RWPE2 (cell line): Measurements from ENCODE around the gene FARP2.

Experiments used
- ATAC-seq: fragments of 200-7000 bp; cut with Tn5 transposase; 3 replicates; pipeline ENCODE4 v1.9.1; 2021; ENCODE audit warnings: low read depth
- DNase-seq: peaks from one replicate; pipeline ENCODE4 v3.0.0-alpha.2; 2020; ENCODE audit warnings: low spot score
- H3K27ac ChIP-seq: fragments of 450-650 bp; 2 replicates; pipeline ENCODE4 v1.5.1; 2017; ENCODE audit warnings: mild to moderate bottlenecking; ENCODE audit not compliant: poor library complexity, severe bottlenecking
- H3K27me3 ChIP-seq: fragments of 250-450 bp; sonication (Bioruptor Pico); 2 replicates; pipeline ENCODE4 v1.5.1; 2021; ENCODE audit warnings: mild to moderate bottlenecking, moderate library complexity; ENCODE audit not compliant: insufficient read depth, poor library complexity, severe bottlenecking
- H3K36me3 ChIP-seq: fragments of 250-450 bp; sonication (Bioruptor Pico); 2 replicates; pipeline ENCODE4 v1.5.1; 2020; ENCODE audit warnings: low read depth, mild to moderate bottlenecking, moderate library complexity
- H3K4me1 ChIP-seq: fragments of 250-450 bp; sonication (Bioruptor Pico); 2 replicates; pipeline ENCODE4 v1.5.1; 2021; ENCODE audit warnings: mild to moderate bottlenecking, moderate library complexity; ENCODE audit not compliant: insufficient read depth, poor library complexity, severe bottlenecking
- H3K4me3 ChIP-seq: fragments of 250-450 bp; sonication (Bioruptor Pico); 2 replicates; pipeline ENCODE4 v1.5.1; 2021; ENCODE audit warnings: mild to moderate bottlenecking, moderate library complexity; ENCODE audit not compliant: severe bottlenecking
- H3K9me3 ChIP-seq: fragments of 250-450 bp; sonication (Bioruptor Pico); 2 replicates; pipeline ENCODE4 v1.5.1; 2021; ENCODE audit warnings: mild to moderate bottlenecking, moderate library complexity; ENCODE audit not compliant: severe bottlenecking
- CTCF ChIP-seq: fragments of 450-650 bp; IDR thresholded peaks from one replicate; pipeline ENCODE4 v1.5.1; 2017; ENCODE audit warnings: mild to moderate bottlenecking, moderate library complexity; ENCODE audit not compliant: poor library complexity, severe bottlenecking

Gene FARP2

GRCh38 chr2:241539616-241540374 lies 183.7 kb downstream of the FARP2 start:
- H3K27me3 ChIP-seq = peaks cover 12% of the 10 kb centered on the region
- H3K9me3 ChIP-seq = no peaks in the 10 kb centered on the region
- TF ChIP-seq CTCF = no peak
- no peaks in the 10 kb centered on the region for H3K36me3 ChIP-seq
- H3K27ac ChIP-seq = peak overlapping the region; percentile 40
- peaks cover 5% of the 10 kb centered on the region for H3K4me1 ChIP-seq
- no peak overlapping the region for H3K4me3 ChIP-seq
- DNase-seq = no peak
- no peak for ATAC-seq

GRCh38 chr2:241540401-241540770 lies 184.3 kb downstream of the FARP2 start:
- TF ChIP-seq CTCF = no peak
- Histone ChIP-seq H3K9me3 (no peaks in the 10 kb centered on the region), H3K4me3 (peak overlapping the region; percentile 44), H3K4me1 (peaks cover 5% of the 10 kb centered on the region), H3K36me3 (no peaks in the 10 kb centered on the region), H3K27ac (peak overlapping the region; percentile 40), H3K27me3 (peaks cover 12% of the 10 kb centered on the region)
- DNase-seq (no peak), ATAC-seq (peak; percentile 31; the same call in 1 of the 3 replicates)

GRCh38 chr2:241540771-241541561 lies 184.9 kb downstream of the FARP2 start:
- Histone ChIP-seq H3K9me3 (no peaks in the 10 kb centered on the region), H3K4me1 (peaks cover 5% of the 10 kb centered on the region), H3K4me3 (peak overlapping the region; percentile 44), H3K27ac (peak overlapping the region; percentile 40), H3K27me3 (peaks cover 12% of the 10 kb centered on the region), H3K36me3 (no peaks in the 10 kb centered on the region)
- no peak for TF ChIP-seq CTCF
- ATAC-seq = peak; percentile 69
- no peak for DNase-seq

GRCh38 chr2:241541564-241542277 lies 185.6 kb downstream of the FARP2 start:
- Histone ChIP-seq H3K27me3 (peaks cover 12% of the 10 kb centered on the region), H3K27ac (no peak overlapping the region), H3K36me3 (no peaks in the 10 kb centered on the region), H3K9me3 (no peaks in the 10 kb centered on the region), H3K4me3 (peak overlapping the region; percentile 9), H3K4me1 (peaks cover 9% of the 10 kb centered on the region)
- DNase-seq (no peak), ATAC-seq (peak; percentile 10; the same call in 2 of the 3 replicates)
- no peak for TF ChIP-seq CTCF
